BE2C (cell line): ENCODE measurements around the gene F10.

Experiments
- DNase-seq: peaks from one replicate; pipeline ENCODE4 v3.0.0-alpha.2; 2020
- H3K27me3 ChIP-seq: fragments of 250-450 bp; sonication (Bioruptor Pico); 2 replicates; pipeline ENCODE4 v1.5.1; 2020; ENCODE audit warnings: mild to moderate bottlenecking
- H3K36me3 ChIP-seq: fragments of 250-450 bp; sonication (Bioruptor Pico); 2 replicates; pipeline ENCODE4 v1.5.1; 2020; ENCODE audit warnings: mild to moderate bottlenecking
- H3K4me1 ChIP-seq: fragments of 250-450 bp; sonication (Bioruptor Pico); 2 replicates; pipeline ENCODE4 v1.5.1; 2020
- H3K4me3 ChIP-seq: 2 replicates; pipeline ENCODE4 v1.5.1; 2011; ENCODE audit warnings: low read depth, low read length
- H3K9me3 ChIP-seq: fragments of 250-450 bp; sonication (Bioruptor Pico); 2 replicates; pipeline ENCODE4 v1.5.1; 2020
- TF ChIP-seq, protein P1 (sequence below): IDR thresholded peaks from 2 replicates; pipeline ENCODE4 v1.5.1; 2012; ENCODE audit warnings: mild to moderate bottlenecking, low read depth, low read length

Gene F10

DNA sequence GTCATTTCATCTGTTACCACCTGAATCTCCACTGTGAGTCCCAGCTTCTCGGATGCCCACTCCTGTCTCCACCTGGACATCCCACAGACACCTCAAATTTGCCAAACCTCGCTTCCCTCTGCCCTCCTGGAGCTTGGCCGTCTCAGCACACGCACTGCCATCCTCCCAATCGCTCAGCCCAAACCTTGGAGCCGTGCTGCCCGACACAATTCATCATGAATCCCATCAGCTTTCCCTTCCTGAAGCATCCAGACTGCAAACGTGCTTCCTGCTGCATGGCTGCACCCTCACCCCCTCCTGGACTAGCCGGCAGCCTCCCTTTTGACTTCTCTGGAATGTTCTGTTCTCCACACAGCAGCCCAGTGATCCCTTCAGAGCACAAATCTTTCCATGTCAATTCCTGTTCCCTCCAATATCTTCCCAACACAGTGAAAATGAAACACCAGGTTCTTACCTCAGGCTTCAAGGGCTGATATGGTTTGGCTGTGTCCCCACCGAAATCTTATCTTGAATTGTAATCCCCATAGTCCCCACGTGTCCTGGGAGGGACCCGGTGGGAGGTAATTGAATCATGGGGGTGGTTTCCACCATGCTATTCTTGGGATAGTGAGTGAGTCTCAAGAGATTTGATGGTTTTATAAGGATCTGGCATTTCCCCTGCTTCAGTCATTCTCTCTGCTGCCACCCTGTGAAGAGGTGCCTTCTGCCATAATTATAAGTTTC is 34.8 kb downstream of the F10 start:
- H3K9me3 ChIP-seq: no peaks in the 10 kb centered on the region; the same call in 1 of the 2 replicates
- DNase-seq: peak; percentile 39
- no peaks in the 10 kb centered on the region for H3K36me3 ChIP-seq
- TF ChIP-seq, protein P1, sequence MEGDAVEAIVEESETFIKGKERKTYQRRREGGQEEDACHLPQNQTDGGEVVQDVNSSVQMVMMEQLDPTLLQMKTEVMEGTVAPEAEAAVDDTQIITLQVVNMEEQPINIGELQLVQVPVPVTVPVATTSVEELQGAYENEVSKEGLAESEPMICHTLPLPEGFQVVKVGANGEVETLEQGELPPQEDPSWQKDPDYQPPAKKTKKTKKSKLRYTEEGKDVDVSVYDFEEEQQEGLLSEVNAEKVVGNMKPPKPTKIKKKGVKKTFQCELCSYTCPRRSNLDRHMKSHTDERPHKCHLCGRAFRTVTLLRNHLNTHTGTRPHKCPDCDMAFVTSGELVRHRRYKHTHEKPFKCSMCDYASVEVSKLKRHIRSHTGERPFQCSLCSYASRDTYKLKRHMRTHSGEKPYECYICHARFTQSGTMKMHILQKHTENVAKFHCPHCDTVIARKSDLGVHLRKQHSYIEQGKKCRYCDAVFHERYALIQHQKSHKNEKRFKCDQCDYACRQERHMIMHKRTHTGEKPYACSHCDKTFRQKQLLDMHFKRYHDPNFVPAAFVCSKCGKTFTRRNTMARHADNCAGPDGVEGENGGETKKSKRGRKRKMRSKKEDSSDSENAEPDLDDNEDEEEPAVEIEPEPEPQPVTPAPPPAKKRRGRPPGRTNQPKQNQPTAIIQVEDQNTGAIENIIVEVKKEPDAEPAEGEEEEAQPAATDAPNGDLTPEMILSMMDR: no peak
- no peaks in the 10 kb centered on the region for H3K27me3 ChIP-seq
- H3K4me3 ChIP-seq: no peak overlapping the region; the same call in 1 of the 2 replicates
- peaks cover 27% of the 10 kb centered on the region for H3K4me1 ChIP-seq

GRCh38 chr13:113157929-113158747 is 35.5 kb downstream of the F10 start, which contains the start of gene PROZ:
TSS of gene PROZ (plus strand) at chr13:113158648. CDS start at chr13:113158661, 13 bp downstream.
- TF ChIP-seq, protein P1: no peak
- Histone ChIP-seq H3K27me3 (no peaks in the 10 kb centered on the region), H3K9me3 (no peaks in the 10 kb centered on the region; the same call in 1 of the 2 replicates), H3K4me1 (peaks cover 27% of the 10 kb centered on the region), H3K36me3 (no peaks in the 10 kb centered on the region), H3K4me3 (no peak within 1 kb of the TSS; the same call in 1 of the 2 replicates)
- DNase-seq: peak; percentile 35

- Histone ChIP-seq H3K27me3 (no peaks in the 10 kb centered on the region), H3K4me1 (peaks cover 22% of the 10 kb centered on the region), H3K4me3 (no peak overlapping the region), H3K9me3 (no peaks in the 10 kb centered on the region; the same call in 1 of the 2 replicates), H3K36me3 (no peaks in the 10 kb centered on the region)
- no peak for DNase-seq
- TF ChIP-seq, protein P1: no peak
These were observed 36.3 kb downstream of the F10 start for GRCh38 chr13:113158946-113159345.

GRCh38 chr13:113159701-113160100 is 37.1 kb downstream of the F10 start:
- Histone ChIP-seq H3K9me3 (no peaks in the 10 kb centered on the region; the same call in 1 of the 2 replicates), H3K4me3 (no peak overlapping the region), H3K4me1 (peaks cover 18% of the 10 kb centered on the region), H3K27me3 (no peaks in the 10 kb centered on the region), H3K36me3 (no peaks in the 10 kb centered on the region)
- no peak for DNase-seq
- TF ChIP-seq, protein P1: no peak

DNA sequence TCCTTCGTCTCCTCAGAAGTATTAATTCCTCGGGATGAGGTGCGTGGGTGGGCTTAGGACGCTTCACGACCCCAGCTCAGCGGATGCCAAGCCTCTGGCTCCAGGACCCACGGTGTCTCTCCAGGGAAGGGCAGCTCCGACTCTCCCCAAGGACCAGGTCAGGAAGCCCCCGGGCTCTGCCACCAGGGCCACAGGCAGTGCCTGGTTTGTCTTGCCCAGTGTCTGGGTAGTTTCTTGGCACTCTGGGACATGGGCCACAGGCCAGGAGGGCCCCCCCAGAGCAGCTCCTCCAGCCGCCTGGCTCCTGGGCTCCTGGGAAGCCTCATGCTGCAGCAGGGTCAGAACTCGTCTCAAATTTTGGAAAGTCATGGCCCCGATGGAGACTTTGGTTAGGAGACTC is 38.4 kb downstream of the F10 start:
- DNase-seq: no peak
- TF ChIP-seq, protein P1: no peak
- Histone ChIP-seq H3K27me3 (no peaks in the 10 kb centered on the region), H3K9me3 (no peaks in the 10 kb centered on the region; the same call in 1 of the 2 replicates), H3K4me1 (peaks cover 16% of the 10 kb centered on the region), H3K36me3 (no peaks in the 10 kb centered on the region), H3K4me3 (no peak overlapping the region)
